Measurements from ENCODE around the gene NFASC.

GRCh38 chr1:204920511-204920910 lies 49.8 kb downstream of the NFASC start:
- TF ChIP-seq, protein P1, sequence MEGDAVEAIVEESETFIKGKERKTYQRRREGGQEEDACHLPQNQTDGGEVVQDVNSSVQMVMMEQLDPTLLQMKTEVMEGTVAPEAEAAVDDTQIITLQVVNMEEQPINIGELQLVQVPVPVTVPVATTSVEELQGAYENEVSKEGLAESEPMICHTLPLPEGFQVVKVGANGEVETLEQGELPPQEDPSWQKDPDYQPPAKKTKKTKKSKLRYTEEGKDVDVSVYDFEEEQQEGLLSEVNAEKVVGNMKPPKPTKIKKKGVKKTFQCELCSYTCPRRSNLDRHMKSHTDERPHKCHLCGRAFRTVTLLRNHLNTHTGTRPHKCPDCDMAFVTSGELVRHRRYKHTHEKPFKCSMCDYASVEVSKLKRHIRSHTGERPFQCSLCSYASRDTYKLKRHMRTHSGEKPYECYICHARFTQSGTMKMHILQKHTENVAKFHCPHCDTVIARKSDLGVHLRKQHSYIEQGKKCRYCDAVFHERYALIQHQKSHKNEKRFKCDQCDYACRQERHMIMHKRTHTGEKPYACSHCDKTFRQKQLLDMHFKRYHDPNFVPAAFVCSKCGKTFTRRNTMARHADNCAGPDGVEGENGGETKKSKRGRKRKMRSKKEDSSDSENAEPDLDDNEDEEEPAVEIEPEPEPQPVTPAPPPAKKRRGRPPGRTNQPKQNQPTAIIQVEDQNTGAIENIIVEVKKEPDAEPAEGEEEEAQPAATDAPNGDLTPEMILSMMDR (IDR thresholded peaks at IDR 0.05; ENCODE audit: poor library complexity), result no peak
- TF ChIP-seq EZH2phosphoT487 (IDR thresholded peaks at IDR 0.05; ENCODE audit: low read depth, severe bottlenecking, unreplicated experiment), result no peak

Data from hepatocyte (in vitro differentiated cells).